ENCODE data around the gene LARP6. TPM values are rescaled to one million over a fixed set of nuclear protein-coding genes. Genes with fewer than 3 reads are reported as not detected.
A peak's percentile ranks its signal among the peaks of the same experiment; 100 is the strongest.

Gene LARP6
- total RNA-seq, 1 experiment from 2014 or later, result 66.3 TPM

DNA sequence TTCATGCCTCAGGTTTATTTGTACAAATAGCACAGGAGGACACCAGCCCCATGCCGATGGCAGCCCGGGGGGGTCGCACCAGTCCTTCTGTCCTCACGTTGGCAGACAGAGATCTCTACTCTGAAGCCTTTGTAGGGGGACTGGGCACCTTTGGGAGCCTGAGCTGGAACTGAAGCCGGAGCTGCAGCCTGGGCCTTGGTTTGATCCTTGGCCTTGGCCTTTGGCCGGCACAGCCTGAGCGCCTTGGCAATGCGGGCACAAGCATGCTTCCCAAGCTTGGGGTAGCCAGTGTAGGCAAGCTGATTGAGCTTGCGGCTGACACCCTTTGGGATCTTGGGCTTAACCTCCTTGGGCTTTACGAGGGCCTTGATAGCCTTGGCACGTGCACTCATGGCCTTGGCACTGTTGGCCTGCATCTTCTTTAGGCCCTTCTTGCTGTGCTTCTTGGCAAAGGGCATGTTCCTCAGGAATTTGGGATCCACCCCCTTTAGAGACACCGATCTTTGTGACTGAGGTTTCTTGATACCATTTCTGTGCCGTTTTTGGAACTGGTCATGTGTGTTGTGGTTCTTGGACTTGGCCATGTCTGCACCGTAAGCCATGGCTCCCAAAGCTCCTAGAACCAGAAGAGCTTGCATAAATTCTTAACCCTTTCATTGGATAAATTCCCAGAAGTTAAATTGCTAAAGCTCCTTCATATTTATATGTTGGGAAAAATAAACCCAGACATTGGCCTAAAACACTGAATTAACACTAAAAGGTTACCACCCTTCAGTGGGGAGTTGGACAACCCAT is 57.2 kb downstream of the LARP6 start:
- Histone ChIP-seq H3K4me1 (ENCODE audit: control insufficient read depth, insufficient read depth, low read length) (peaks cover 75% of the 10 kb centered on the region), H3K4me3 (ENCODE audit: low read depth in 2 of 2, low read length in 2 of 2) (no peak overlapping the region), H3K36me3 (ENCODE audit: control insufficient read depth, insufficient read depth, low read length) (no peaks in the 10 kb centered on the region), H3K27ac (ENCODE audit: low read length) (peak overlapping the region; percentile 100), H3K27me3 (ENCODE audit: control insufficient read depth, insufficient read depth, low read length) (no peaks in the 10 kb centered on the region), H3K9me3 (ENCODE audit: control insufficient read depth, insufficient read depth, low read depth, low read length) (peaks cover 3% of the 10 kb centered on the region; the same call in 1 of the 2 replicates)
- DNase-seq (ENCODE audit: low read depth, low spot score), result no peak
- TF ChIP-seq, protein P1, sequence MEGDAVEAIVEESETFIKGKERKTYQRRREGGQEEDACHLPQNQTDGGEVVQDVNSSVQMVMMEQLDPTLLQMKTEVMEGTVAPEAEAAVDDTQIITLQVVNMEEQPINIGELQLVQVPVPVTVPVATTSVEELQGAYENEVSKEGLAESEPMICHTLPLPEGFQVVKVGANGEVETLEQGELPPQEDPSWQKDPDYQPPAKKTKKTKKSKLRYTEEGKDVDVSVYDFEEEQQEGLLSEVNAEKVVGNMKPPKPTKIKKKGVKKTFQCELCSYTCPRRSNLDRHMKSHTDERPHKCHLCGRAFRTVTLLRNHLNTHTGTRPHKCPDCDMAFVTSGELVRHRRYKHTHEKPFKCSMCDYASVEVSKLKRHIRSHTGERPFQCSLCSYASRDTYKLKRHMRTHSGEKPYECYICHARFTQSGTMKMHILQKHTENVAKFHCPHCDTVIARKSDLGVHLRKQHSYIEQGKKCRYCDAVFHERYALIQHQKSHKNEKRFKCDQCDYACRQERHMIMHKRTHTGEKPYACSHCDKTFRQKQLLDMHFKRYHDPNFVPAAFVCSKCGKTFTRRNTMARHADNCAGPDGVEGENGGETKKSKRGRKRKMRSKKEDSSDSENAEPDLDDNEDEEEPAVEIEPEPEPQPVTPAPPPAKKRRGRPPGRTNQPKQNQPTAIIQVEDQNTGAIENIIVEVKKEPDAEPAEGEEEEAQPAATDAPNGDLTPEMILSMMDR (IDR thresholded peaks at IDR 0.05), result no peak
- TF ChIP-seq TCF7L2 (IDR thresholded peaks at IDR 0.05; ENCODE audit: low read depth, low read length) (no peak), SIN3A (IDR thresholded peaks at IDR 0.05; ENCODE audit: borderline replicate concordance, insufficient read depth, low read depth, low read length) (no peak), POLR2AphosphoS5 (IDR thresholded peaks at IDR 0.05; ENCODE audit: low read depth, low read length) (no peak)
- TF ChIP-seq, protein P2, sequence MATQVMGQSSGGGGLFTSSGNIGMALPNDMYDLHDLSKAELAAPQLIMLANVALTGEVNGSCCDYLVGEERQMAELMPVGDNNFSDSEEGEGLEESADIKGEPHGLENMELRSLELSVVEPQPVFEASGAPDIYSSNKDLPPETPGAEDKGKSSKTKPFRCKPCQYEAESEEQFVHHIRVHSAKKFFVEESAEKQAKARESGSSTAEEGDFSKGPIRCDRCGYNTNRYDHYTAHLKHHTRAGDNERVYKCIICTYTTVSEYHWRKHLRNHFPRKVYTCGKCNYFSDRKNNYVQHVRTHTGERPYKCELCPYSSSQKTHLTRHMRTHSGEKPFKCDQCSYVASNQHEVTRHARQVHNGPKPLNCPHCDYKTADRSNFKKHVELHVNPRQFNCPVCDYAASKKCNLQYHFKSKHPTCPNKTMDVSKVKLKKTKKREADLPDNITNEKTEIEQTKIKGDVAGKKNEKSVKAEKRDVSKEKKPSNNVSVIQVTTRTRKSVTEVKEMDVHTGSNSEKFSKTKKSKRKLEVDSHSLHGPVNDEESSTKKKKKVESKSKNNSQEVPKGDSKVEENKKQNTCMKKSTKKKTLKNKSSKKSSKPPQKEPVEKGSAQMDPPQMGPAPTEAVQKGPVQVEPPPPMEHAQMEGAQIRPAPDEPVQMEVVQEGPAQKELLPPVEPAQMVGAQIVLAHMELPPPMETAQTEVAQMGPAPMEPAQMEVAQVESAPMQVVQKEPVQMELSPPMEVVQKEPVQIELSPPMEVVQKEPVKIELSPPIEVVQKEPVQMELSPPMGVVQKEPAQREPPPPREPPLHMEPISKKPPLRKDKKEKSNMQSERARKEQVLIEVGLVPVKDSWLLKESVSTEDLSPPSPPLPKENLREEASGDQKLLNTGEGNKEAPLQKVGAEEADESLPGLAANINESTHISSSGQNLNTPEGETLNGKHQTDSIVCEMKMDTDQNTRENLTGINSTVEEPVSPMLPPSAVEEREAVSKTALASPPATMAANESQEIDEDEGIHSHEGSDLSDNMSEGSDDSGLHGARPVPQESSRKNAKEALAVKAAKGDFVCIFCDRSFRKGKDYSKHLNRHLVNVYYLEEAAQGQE (IDR thresholded peaks at IDR 0.05; ENCODE audit: insufficient read depth in 1 of 2, low read depth in 2 of 2, low read length in 1 of 2), result no peak
- POLR2A ChIA-PET, result interaction anchor here (0.7 to 1.3 kb wide), 2 partner anchors 15 to 408 kb away, joined by 3 read pairs; no protein-coding TSS in a partner anchor
- no TSS peak for BruUV-seq (replicated peaks)
- in situ Hi-C loops (cut with HindIII; ENCODE audit: low pct_unique_long_range_greater_than_20kb, low sequenced_read_pairs) (no loop called here), intact Hi-C loops (cut with micrococcal nuclease; ENCODE audit: unreplicated experiment) (no loop called here)
- no peak for ATAC-seq
- CTCF ChIA-PET, result no interaction called here

DNA sequence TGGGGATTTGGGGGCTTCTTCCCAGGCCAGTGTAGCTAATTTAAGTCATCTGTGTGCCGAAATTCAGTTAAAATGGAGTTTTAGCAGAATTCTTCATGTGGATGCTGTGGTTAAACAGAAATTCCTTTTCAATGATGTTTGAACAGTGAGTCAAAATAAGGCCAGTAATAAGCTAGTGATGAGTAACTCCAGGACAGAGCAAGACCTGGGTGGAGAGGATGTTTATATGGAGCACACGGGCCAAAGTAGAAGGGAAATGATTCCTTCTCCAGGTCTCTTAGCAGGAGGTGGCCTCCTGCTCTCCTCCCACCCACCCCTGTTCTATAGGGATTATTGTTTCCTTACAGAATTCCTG is 58.7 kb downstream of the LARP6 start:
- no TSS peak for BruUV-seq (replicated peaks)
- ATAC-seq (peak; percentile 86), DNase-seq (ENCODE audit: low read depth, low spot score) (peak; percentile 81)
- H3K27me3 ChIP-seq (ENCODE audit: control insufficient read depth, insufficient read depth, low read length), result no peaks in the 10 kb centered on the region
- H3K4me3 ChIP-seq (ENCODE audit: low read depth in 2 of 2, low read length in 2 of 2), result 0 out of 4 replicates have a peak overlapping the region, but pooled peaks of 1 of the 2 experiments have one; percentile 19
- peak; percentile 74; the same call in 1 of the 2 replicates for TF ChIP-seq POLR2AphosphoS5 (IDR thresholded peaks at IDR 0.05; ENCODE audit: low read depth, low read length)
- TF ChIP-seq, protein P1 (IDR thresholded peaks at IDR 0.05), result no peak
- H3K9me3 ChIP-seq (ENCODE audit: control insufficient read depth, insufficient read depth, low read depth, low read length), result peaks cover 3% of the 10 kb centered on the region; the same call in 1 of the 2 replicates
- peaks cover 81% of the 10 kb centered on the region for H3K4me1 ChIP-seq (ENCODE audit: control insufficient read depth, insufficient read depth, low read length)
- in situ Hi-C loops (cut with HindIII; ENCODE audit: low pct_unique_long_range_greater_than_20kb, low sequenced_read_pairs) (no loop called here), intact Hi-C loops (cut with micrococcal nuclease; ENCODE audit: unreplicated experiment) (no loop called here)
- POLR2A ChIA-PET, result interaction anchor here (1.3 to 1.8 kb wide), 2 partner anchors 17 to 34 kb away, joined by 3 to 7 read pairs; no protein-coding TSS in a partner anchor
- peak overlapping the region; percentile 100 for H3K27ac ChIP-seq (ENCODE audit: low read length)
- CTCF ChIA-PET, result no interaction called here
- no peaks in the 10 kb centered on the region for H3K36me3 ChIP-seq (ENCODE audit: control insufficient read depth, insufficient read depth, low read length)
